ENCODE results near the gene APBA2.
"Not testable (repeated sequence)": the region's sequence is repeated elsewhere in the genome, so short reads cannot be mapped to it uniquely, and the experiment has no call there.

APBA2 gene

GRCh38 chr15:28878209-28878608, 7.6 kb upstream of the APBA2 start:
- no peak for DNase-seq (ENCODE audit: low read depth in 2 of 2)

GRCh38 chr15:28879551-28879950, 6.2 kb upstream of the APBA2 start:
- DNase-seq (ENCODE audit: low read depth in 2 of 2), result no peak

- no peak for DNase-seq (ENCODE audit: low read depth in 2 of 2)
These were observed 5.1 kb upstream of the APBA2 start for GRCh38 chr15:28880680-28881079.

- DNase-seq (ENCODE audit: low read depth in 2 of 2), result no peak
These were observed 4.6 kb upstream of the APBA2 start for GRCh38 chr15:28881170-28881569.

- no peak for DNase-seq (ENCODE audit: low read depth in 2 of 2)
These were observed 4.2 kb upstream of the APBA2 start for GRCh38 chr15:28881600-28881999.

GRCh38 chr15:28884151-28884940, 1.4 kb upstream of the APBA2 start:
- no peak for DNase-seq (ENCODE audit: low read depth in 2 of 2)

GRCh38 chr15:28885128-28885629, 595 bp upstream of the APBA2 start:
- no peak for DNase-seq (ENCODE audit: low read depth in 2 of 2)

- no peak for DNase-seq (ENCODE audit: low read depth in 2 of 2)
These were observed 911 bp downstream of the APBA2 start for GRCh38 chr15:28886431-28887338.

- DNase-seq (ENCODE audit: low read depth in 2 of 2), result no peak
These were observed 1.8 kb downstream of the APBA2 start for GRCh38 chr15:28887339-28888174.

- DNase-seq (ENCODE audit: low read depth in 2 of 2), result no peak
These were observed 2.6 kb downstream of the APBA2 start for GRCh38 chr15:28888302-28888894.

- no peak for DNase-seq (ENCODE audit: low read depth in 2 of 2)
These were observed 3.1 kb downstream of the APBA2 start for GRCh38 chr15:28888900-28889299.

GRCh38 chr15:28889346-28889745, 3.6 kb downstream of the APBA2 start:
- DNase-seq (ENCODE audit: low read depth in 2 of 2), result no peak

GRCh38 chr15:28889871-28890270, 4.1 kb downstream of the APBA2 start:
- not testable (repeated sequence) for DNase-seq (ENCODE audit: low read depth in 2 of 2)

GRCh38 chr15:28890291-28890690, 4.5 kb downstream of the APBA2 start:
- not testable (repeated sequence) for DNase-seq (ENCODE audit: low read depth in 2 of 2)

GRCh38 chr15:28890711-28891495, 5.1 kb downstream of the APBA2 start:
- DNase-seq (ENCODE audit: low read depth in 2 of 2), result no peak

GRCh38 chr15:28891588-28891987, 5.8 kb downstream of the APBA2 start:
- no peak for DNase-seq (ENCODE audit: low read depth in 2 of 2)

GRCh38 chr15:28892789-28893610, 7.2 kb downstream of the APBA2 start:
- DNase-seq (ENCODE audit: low read depth in 2 of 2), result no peak

GRCh38 chr15:28894631-28895030, 8.9 kb downstream of the APBA2 start:
- no peak for DNase-seq (ENCODE audit: low read depth in 2 of 2)

GRCh38 chr15:28895146-28895545, 9.4 kb downstream of the APBA2 start:
- DNase-seq (ENCODE audit: low read depth in 2 of 2), result no peak

GRCh38 chr15:28895566-28895965, 9.8 kb downstream of the APBA2 start:
- DNase-seq (ENCODE audit: low read depth in 2 of 2), result no peak

All from stimulated activated CD4-positive, alpha-beta T cell treated with anti-CD3 and anti-CD28 coated beads, Interleukin-1b, Interleukin-23, amount 100 ng/mL, for 1 hour (primary cell).